Retinal pigment epithelial cell (primary cell): ENCODE results near the gene GRB10.
A peak's percentile ranks its signal among the peaks of the same experiment; 100 is the strongest.

ENCODE experiments used
- DNase-seq: peaks from one replicate; pipeline ENCODE4 v3.0.0-alpha.2; 2010; ENCODE audit warnings: low read depth
- H3K4me3 ChIP-seq: 2 replicates; pipeline ENCODE4 v1.5.1; 2011; ENCODE audit warnings: mild to moderate bottlenecking, low read length, control low read depth, moderate library complexity
- CTCF ChIP-seq: conservative IDR thresholded peaks from 2 replicates; pipeline ENCODE4 v1.5.1; 2011; ENCODE audit warnings: low read depth, low read length, control low read depth, inconsistent platforms

GRB10 gene

DNA sequence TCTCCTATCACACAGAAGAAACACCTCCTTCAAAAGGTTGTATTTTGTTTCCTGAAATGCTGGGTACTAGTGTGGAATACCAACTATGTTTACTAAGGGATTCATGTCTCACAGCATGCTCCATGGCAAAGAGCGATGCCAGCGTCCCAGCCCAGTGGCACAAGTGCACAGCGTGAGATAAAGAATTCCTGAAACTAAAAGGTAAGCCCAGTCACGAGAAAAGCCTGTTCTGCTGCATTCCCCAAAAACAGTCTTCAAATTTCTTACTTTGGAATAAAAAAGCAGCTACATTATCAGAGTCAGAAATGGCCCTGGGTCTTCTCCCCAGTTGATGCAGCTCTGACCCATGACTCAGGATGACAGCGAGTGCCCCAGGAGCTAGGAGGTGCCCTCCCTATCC is 164.4 kb downstream of the GRB10 start:
- H3K4me3 ChIP-seq = no peak overlapping the region
- DNase-seq = no peak
- no peak for TF ChIP-seq CTCF

DNA sequence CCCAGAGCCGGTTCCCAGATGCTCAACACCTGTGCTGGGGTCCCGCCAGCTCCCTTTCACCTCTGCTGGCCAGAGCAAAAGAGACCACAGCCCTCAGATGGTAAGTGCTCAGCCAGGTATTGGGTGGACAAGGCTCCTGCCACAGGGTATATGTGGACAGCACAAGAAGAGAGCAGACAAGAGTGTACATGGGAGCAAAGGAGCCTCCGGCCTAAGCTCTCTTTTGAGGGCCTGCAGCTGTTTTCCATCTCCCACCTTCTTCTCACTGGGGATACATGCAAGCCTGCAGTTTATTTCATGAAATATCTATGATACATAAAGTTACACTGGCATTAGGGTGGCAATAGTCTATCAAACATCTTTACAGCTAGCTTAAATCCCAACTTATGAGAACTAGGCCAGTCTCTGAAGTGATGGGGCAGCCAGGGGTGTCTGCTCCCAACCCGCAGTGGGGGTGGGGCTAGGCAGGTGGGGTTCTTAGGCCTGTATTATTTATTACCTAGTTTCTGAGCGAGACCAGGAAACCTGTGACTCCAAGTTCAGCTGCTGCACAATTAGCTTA is 167.1 kb downstream of the GRB10 start:
- no peak for DNase-seq
- TF ChIP-seq CTCF = no peak
- H3K4me3 ChIP-seq = no peak overlapping the region

- no peak for DNase-seq
- no peak overlapping the region for H3K4me3 ChIP-seq
- peak; percentile 34 for TF ChIP-seq CTCF
Measured at GRCh38 chr7:50614721-50615518, 167.8 kb downstream of the GRB10 start.

DNA sequence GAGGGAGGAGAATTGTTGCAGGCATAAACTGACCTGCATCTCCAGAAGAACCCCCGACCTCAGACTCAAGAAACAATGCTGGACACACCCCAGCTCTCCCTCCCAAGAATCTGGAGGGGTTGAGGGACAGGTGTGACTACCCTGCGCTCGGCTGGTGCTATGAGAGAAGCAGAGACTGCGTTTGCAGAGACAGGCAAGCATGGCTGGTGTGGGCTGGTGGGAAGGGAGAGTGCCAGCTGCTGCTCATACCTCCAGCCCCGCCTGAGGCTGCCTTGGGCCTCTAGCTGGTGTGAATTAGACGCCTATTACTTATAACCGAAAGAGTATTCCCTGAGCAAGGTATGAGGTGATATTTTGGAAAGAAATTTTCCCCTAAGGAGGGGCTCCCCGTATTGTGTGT is 169.2 kb downstream of the GRB10 start:
- DNase-seq = no peak
- H3K4me3 ChIP-seq = no peak overlapping the region
- no peak for TF ChIP-seq CTCF

- no peak overlapping the region for H3K4me3 ChIP-seq
- no peak for TF ChIP-seq CTCF
- no peak for DNase-seq
Measured at GRCh38 chr7:50612704-50613103, 170.0 kb downstream of the GRB10 start.

- no peak for TF ChIP-seq CTCF
- no peak overlapping the region for H3K4me3 ChIP-seq
- no peak for DNase-seq
Measured at GRCh38 chr7:50610521-50611277, 172.0 kb downstream of the GRB10 start.
